GM18909 (cell line): ENCODE results near the gene MIAT.
"Not testable (repeated sequence)": the region's sequence is repeated elsewhere in the genome, so short reads cannot be mapped to it uniquely, and the experiment has no call there.

Experiments used
- ATAC-seq: cut with Tn5 transposase; IDR thresholded peaks from one replicate; pipeline ENCODE4 v1.9.1; 2021; ENCODE audit warnings: mild to moderate bottlenecking; ENCODE audit not compliant: unreplicated experiment, poor library complexity

The MIAT gene

DNA sequence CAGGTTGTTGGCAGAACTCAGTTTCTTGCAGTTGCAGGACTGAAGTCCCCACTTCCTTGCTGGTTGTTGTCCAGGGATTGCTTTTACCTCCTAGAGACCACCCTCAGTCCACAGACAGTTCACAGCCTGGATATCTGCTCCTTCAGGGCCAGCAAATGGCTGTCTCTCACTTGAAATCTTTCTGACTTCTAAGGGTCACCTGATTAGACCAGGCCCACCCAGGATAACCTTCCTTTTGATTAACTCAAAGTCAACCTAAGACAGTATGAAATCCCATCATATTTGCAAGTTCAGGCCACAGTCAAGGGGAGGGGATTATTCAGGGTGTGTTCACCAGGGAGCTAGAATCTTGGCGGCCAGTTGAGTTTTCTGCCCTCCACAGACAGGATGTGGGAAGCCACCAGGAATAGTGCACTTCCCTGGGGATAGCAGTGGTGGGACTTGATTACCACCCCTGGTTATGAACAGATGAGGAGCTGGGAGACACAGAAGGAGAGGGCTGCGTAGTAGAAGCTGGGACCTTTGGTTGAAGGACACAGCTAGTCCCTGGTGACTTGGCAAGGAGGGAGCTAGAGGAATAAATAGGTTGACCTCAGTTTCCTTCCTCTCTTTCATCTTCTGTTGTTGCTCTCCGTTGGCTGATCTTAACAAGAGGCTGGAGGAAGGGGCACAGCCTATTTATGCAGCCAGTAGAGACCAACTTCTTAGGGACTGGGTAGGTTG, 33.4 kb downstream of the MIAT start:
- ATAC-seq = no peak

DNA sequence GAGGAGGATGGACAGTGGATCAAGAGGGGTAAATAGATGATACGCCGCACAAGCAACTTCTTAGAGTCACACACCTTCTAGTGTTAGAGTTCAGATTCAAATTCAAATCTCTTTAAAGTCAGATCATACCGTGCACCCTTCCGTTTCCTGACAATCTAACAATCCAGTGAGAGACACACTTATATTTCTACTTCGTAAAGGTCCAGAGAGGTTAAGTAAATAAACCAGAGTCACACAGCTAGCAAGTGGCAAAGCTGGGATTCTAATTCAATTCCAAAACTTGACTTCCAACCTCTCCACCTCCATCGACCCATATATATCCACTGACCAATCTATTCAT, 34.0 kb downstream of the MIAT start:
- ATAC-seq = no peak

DNA sequence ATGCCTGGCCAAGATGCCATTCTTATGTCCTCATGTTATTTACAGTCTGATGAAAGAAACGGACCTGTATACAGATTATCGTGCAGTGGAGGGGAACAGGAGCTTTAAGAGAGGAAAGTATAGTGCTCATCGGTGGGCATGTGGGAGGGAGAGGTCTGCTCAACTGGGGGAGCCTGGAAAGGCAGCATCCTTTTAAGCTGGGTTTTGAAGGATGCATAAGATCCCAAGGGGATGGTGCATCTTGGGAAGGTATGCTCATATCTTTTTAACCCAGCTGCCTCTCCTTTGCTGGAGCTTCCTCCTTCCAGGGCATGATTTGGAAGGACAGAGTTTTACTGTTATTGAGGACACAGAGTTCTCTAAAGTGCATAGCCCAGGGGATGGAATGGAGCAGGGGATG, 34.8 kb downstream of the MIAT start:
- ATAC-seq = no peak

DNA sequence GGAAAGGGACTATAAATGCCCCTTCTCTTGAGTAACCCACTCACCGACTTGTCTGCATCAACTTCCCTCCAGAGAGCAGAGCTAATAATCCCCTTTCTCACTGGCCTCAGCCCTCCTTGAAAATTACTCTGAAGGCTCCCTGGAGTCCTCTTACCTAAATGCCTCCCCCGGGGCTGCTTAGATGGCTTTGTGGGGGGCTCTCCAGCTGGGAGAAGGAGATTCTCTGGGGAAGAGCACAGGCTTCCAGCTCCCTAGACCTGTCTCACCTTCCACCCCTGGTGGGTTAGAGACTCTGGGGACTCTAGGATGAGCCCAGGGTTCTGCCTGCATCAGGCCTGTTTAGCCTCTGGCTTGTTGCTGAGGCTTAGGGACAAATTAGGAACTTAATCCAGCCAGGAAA, 39.8 kb downstream of the MIAT start:
- ATAC-seq = no peak

- no peak for ATAC-seq
Observed at GRCh38 chr22:26700462-26700861, 43.1 kb downstream of the MIAT start.

GRCh38 chr22:26700886-26701285, 43.5 kb downstream of the MIAT start:
- no peak for ATAC-seq

DNA sequence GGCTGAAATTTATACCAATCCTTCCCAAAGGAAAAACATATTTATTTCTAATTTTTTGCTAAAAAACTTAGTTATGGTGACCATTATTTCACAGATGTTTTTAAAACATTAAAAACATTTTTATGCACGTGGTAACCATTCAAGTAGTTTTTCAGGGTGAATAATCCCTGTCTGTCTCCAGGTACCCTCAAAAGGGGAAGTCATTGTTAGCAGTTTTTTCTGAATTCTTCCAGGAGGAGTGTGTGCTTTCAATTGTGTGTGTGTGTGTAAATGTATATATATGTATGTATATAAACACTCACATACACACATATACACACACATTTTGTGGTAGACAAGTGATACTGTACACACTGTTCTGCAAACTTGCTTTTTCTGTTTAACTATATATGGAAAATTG, 43.9 kb downstream of the MIAT start:
- ATAC-seq = no peak

GRCh38 chr22:26702906-26703830, 45.8 kb downstream of the MIAT start:
- ATAC-seq = no peak

DNA sequence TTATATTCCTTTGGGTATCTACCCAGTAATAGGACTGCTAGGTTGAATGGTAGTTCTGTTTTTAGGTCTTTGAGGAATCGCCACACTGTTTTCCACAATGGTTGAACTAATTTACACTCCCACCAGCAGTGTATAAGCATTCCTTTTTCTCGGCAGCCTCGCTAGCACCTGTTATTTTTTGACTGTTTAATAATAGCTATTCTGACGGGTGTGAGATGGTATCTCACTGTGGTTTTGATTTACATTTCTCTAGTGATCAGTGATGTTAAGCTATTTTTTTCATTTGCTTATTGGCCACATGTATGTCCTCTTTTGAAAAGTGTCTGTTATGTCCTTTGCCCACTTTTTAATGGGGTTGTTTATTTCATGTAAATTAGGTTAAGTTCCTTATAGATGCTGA, 48.0 kb downstream of the MIAT start:
- not testable (repeated sequence) for ATAC-seq

GRCh38 chr22:26707090-26707489, 49.7 kb downstream of the MIAT start:
- no peak for ATAC-seq

- ATAC-seq = no peak
Observed at GRCh38 chr22:26707581-26707980, 50.2 kb downstream of the MIAT start.

DNA sequence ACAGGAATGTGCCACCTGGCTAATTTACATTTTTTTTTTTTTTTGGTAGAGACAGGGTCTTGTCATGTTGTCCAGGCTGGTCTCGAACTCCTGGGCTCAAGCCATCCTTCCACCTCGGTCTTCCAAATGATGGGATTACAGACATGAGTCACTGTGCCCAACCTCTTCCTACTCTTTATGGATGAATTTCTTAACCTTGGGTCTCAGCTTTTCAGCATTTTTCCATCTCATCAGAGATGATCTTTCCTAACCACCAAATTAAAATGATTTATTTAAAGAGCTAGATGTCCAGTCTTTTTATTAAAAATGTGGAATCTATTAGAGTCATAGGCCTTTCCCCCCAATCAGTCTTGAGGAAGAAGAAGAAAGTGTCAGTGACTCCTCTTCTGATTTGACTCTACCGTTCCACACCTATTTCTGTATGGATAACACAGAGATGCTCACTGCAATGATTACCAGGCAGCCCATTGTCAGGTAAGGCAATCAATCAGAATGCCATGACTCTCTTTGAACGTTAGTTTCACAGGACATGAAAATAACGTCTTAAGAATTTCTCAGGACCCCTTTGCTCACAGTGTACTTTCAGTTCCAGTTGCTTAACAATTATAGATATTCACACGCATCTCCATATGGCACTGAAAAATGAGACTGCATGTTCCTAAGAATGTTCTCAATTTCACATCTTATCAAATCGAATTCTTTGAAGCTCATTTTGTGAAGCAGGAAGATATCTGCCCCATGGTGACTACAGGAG, 51.0 kb downstream of the MIAT start:
- ATAC-seq = no peak

GRCh38 chr22:26709617-26710390, 52.4 kb downstream of the MIAT start:
- ATAC-seq = no peak

DNA sequence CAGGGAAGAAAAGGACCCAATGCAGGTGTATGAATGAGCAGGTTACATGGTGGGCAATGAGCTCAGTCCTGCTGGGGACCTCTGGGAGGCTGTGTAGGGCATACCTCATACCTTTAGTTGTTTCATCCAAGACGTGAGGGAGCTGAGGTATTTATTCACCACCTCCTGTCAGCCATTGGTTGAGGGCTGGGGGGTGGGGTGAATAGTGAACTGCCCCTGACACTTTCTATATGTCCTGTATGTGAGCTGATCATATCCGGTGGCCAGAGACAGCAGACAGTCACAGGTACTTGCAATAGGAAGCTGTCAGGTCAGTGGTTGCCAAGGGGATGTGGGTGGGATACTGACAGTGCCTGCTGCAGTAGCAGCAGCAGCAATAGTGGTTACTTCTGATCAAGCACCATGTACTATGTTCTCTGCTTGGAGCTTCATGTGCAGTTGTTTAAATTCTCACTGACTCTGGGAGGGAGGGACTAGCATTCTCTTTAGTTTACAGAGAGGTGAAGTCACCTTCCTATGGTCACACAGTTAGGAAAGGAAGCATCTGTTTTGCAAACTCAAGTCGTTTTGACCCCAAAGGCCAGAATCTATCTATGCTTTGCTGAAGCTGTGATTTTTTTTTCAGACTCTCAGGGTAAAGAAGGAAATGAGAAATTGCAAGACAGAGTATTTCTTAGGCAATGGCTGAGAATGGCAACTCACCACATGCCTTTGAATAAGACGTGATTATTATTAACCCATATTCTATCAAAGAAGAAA, 54.0 kb downstream of the MIAT start:
- ATAC-seq = no peak

GRCh38 chr22:26712158-26712557, 54.8 kb downstream of the MIAT start:
- ATAC-seq = no peak

- no peak for ATAC-seq
Observed at GRCh38 chr22:26713823-26714449, 56.5 kb downstream of the MIAT start.

- no peak for ATAC-seq
Observed at GRCh38 chr22:26714971-26715370, 57.6 kb downstream of the MIAT start.

- no peak for ATAC-seq
Observed at GRCh38 chr22:26715392-26715936, 58.1 kb downstream of the MIAT start.

GRCh38 chr22:26718488-26718887, 61.1 kb downstream of the MIAT start:
- ATAC-seq = no peak
